ENCODE measurements around the gene TIGD2.

Gene TIGD2

DNA sequence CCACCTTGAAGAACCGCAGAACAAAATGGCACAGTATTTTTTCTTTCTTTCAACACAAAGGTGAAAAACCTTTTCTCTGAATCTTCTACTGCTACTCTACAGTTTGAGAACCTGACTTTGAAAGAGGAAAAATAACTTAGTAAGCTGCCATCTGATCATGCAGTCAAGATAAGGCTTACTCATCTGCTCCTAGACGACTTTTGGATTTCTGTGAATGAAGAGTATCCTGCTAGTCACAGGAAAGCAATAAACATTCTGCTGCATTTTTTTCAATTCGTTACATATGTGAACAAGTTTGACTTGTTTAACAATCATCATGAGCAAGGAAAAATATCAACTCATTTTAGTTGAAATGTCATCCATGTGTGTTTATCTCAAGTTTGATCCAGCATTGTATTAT, 25.2 kb downstream of the TIGD2 start:
- Histone ChIP-seq H3K36me3 (ENCODE audit: low read depth) (no peaks in the 10 kb centered on the region), H3K4me3 (ENCODE audit: severe bottlenecking) (no peak overlapping the region), H3K4me1 (ENCODE audit: insufficient read depth, poor library complexity, severe bottlenecking) (peaks cover 3% of the 10 kb centered on the region), H3K27me3 (ENCODE audit: insufficient read depth, poor library complexity, severe bottlenecking) (no peaks in the 10 kb centered on the region), H3K27ac (ENCODE audit: poor library complexity, severe bottlenecking) (no peak overlapping the region), H3K9me3 (ENCODE audit: severe bottlenecking) (no peaks in the 10 kb centered on the region)
- no peak for TF ChIP-seq CTCF (IDR thresholded peaks at IDR 0.05; ENCODE audit: poor library complexity, severe bottlenecking)
- DNase-seq (ENCODE audit: low spot score) (no peak), ATAC-seq (ENCODE audit: low read depth) (peak; percentile 38; the same call in 1 of the 3 replicates)

DNA sequence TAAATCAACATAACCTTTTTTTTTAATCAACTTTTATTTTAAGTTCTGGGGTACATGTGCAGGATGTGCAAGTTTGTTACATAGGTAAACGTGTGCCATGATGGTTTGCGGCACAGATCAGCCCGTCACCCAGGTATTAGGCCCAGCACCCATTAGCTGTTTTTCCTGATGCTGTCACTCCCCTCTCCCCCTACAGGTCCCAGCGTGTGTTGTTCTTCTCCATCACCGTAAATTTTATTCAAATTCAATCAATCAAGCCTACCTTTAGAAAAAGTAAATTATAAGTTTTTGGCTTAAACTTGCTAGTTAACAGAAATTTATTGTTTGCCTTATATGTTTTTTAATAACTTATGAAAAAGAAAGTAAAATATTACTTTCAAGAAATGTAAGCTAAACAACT, 25.9 kb downstream of the TIGD2 start:
- H3K27me3 ChIP-seq (ENCODE audit: insufficient read depth, poor library complexity, severe bottlenecking) = no peaks in the 10 kb centered on the region
- DNase-seq (ENCODE audit: low spot score) (no peak), ATAC-seq (ENCODE audit: low read depth) (no peak)
- no peak overlapping the region for H3K27ac ChIP-seq (ENCODE audit: poor library complexity, severe bottlenecking)
- no peak overlapping the region for H3K4me3 ChIP-seq (ENCODE audit: severe bottlenecking)
- no peaks in the 10 kb centered on the region for H3K36me3 ChIP-seq (ENCODE audit: low read depth)
- no peak for TF ChIP-seq CTCF (IDR thresholded peaks at IDR 0.05; ENCODE audit: poor library complexity, severe bottlenecking)
- H3K9me3 ChIP-seq (ENCODE audit: severe bottlenecking) = no peaks in the 10 kb centered on the region
- peaks cover 3% of the 10 kb centered on the region for H3K4me1 ChIP-seq (ENCODE audit: insufficient read depth, poor library complexity, severe bottlenecking)

DNA sequence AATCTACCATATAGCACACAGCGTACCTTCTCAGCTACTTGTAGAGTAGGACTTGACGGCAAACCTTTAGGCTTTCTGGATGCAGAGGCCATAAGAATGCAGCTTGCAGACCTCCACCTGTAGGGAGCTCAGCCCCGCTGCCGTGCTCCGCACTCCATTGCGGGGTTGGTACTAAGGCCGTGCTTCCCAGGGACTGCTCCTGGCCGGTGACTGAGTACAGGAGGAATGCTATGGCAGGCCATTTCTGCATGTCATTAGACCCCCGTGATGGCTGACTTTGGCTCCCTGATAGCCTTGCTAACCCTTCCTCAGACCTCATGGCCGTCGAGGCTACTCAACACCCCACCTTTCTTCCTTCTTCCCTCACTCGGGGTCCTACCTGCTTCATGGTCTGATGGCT, 26.4 kb downstream of the TIGD2 start:
- no peaks in the 10 kb centered on the region for H3K9me3 ChIP-seq (ENCODE audit: severe bottlenecking)
- no peaks in the 10 kb centered on the region for H3K27me3 ChIP-seq (ENCODE audit: insufficient read depth, poor library complexity, severe bottlenecking)
- H3K4me1 ChIP-seq (ENCODE audit: insufficient read depth, poor library complexity, severe bottlenecking) = peaks cover 3% of the 10 kb centered on the region
- DNase-seq (ENCODE audit: low spot score) (no peak), ATAC-seq (ENCODE audit: low read depth) (no peak)
- H3K36me3 ChIP-seq (ENCODE audit: low read depth) = no peaks in the 10 kb centered on the region
- TF ChIP-seq CTCF (IDR thresholded peaks at IDR 0.05; ENCODE audit: poor library complexity, severe bottlenecking) = no peak
- H3K4me3 ChIP-seq (ENCODE audit: severe bottlenecking) = no peak overlapping the region
- no peak overlapping the region for H3K27ac ChIP-seq (ENCODE audit: poor library complexity, severe bottlenecking)

DNA sequence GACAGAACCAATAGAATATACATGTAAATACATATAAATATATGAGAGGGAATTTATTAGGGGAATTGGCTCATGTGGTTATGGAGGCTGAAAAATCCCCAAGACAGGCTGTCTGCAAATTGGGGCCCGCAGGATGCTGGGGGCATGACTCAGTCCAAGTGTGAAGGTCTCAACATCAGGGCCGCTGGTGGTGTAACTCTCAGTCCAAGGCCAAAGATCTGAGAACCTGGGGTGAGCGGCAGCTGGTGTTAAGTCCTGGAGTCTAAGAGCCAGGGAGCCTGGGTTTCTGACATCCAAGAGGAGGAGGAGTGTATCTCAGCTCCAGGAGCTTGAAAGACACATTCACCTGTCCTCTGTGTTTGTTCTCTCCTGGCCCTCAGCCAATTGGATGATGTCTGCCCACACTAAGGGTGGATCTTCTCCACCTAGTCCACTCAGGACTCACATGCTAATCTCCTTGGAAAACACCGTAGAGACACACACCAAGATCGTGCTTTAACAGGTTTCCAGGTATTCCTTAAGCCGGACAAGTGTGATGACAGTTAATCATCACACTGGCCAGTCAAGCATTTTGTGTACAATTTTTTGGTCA, 28.9 kb downstream of the TIGD2 start:
- Histone ChIP-seq H3K27ac (ENCODE audit: poor library complexity, severe bottlenecking) (no peak overlapping the region), H3K27me3 (ENCODE audit: insufficient read depth, poor library complexity, severe bottlenecking) (no peaks in the 10 kb centered on the region), H3K9me3 (ENCODE audit: severe bottlenecking) (no peaks in the 10 kb centered on the region), H3K4me3 (ENCODE audit: severe bottlenecking) (no peak overlapping the region), H3K36me3 (ENCODE audit: low read depth) (no peaks in the 10 kb centered on the region), H3K4me1 (ENCODE audit: insufficient read depth, poor library complexity, severe bottlenecking) (no peaks in the 10 kb centered on the region)
- DNase-seq (ENCODE audit: low spot score) (no peak), ATAC-seq (ENCODE audit: low read depth) (no peak)
- TF ChIP-seq CTCF (IDR thresholded peaks at IDR 0.05; ENCODE audit: poor library complexity, severe bottlenecking) = no peak
